Activated CD4-positive, alpha-beta T cell treated with anti-CD3 and anti-CD28 coated beads, Interleukin-2, amount 50 U/mL, for 24 hours (primary cell): ENCODE measurements around the gene PAQR6.

Experiments
- DNase-seq, 2 donors: peaks; one replicate each; pipeline ENCODE4 v3.0.0-alpha.2; 2020; ENCODE audit warnings: low read depth in 1 of 2, low spot score in 1 of 2

Gene PAQR6, protein sequence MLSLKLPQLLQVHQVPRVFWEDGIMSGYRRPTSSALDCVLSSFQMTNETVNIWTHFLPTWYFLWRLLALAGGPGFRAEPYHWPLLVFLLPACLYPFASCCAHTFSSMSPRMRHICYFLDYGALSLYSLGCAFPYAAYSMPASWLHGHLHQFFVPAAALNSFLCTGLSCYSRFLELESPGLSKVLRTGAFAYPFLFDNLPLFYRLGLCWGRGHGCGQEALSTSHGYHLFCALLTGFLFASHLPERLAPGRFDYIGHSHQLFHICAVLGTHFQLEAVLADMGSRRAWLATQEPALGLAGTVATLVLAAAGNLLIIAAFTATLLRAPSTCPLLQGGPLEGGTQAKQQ

DNA sequence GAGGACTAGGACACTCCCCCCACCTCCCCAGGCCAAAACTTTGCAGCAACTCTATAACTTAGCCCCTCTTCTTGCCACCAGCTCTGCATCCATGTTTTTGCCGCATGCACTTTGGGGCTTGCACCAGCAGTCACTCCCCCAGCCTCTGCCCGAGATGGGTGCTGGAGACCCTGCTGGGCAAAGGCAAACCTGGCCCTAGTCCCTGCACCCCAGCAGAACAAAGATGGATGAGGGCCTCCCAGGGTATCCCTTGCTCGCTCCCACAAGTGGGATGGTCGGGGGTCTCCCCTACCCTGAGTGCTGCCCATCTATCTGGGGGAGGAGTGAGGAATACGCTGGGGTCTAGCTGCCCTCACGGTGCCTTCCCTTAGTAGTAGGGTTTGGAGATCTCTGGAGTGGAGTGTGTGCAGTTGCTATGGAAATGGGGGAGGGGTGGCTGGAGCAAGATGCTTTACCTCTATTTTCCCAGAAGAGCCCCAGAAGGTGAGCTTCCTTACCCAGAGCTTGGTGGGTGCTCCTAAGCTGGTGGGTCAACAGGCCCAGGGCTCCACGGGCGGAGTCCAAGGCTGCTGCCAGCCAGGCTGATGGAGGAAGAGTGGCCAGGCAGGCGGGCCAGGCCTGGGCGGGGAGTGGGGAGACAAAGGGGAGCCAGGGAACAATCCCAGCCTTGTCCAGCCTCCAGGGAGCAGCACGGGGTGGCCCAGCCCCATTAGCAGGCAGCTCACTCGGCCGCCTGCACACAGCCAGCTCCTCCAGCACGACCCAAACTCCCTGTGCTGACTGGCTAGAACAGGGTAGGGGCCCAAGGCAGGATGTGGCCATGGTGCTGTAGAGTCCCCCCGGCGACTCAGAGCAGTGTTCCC lies at the start of gene PAQR6:
Gene PAQR6 (minus strand): TSS at position 597 of the 863 bp plus-strand sequence. CDS start 1,325 bp downstream, outside the sequence.
- no peak for DNase-seq

DNA sequence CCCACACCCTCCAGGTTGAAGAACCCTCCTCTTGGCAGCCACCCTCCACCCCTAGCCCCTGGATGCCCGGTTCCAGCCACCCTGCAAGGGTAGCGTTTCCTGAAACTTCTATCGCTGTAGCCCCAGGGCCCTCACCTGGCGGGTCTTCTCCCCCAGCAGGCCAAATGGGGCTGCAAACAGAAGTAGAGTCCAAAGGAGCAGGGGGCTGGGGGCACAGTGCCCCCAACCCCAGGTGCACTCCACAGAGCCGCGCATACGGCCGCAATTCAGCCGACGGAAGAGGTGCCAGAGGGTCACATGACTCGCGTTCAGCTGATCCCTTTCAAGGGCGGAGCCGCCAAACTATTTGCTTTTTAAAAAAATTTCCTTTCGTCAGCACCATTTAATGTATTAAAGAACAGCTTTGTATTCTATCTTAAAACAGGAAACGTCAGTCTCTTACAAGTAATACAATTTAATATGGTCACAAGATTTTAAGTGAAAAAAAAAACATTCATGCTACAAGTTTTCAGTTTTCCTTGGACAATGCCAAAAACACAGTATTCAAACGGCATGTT lies 47.6 kb upstream of the PAQR6 start, which contains the start of gene GLMP:
Gene GLMP (minus strand): TSS at position 289 of the 557 bp plus-strand sequence. CDS start 34 bp downstream, at position 255.
- peak in 1 of 2 donors; percentile 38 for DNase-seq

- no peak for DNase-seq
Measured at GRCh38 chr1:156293895-156294294, 46.0 kb upstream of the PAQR6 start.

GRCh38 chr1:156293098-156293434 lies 45.2 kb upstream of the PAQR6 start:
- no peak for DNase-seq

DNA sequence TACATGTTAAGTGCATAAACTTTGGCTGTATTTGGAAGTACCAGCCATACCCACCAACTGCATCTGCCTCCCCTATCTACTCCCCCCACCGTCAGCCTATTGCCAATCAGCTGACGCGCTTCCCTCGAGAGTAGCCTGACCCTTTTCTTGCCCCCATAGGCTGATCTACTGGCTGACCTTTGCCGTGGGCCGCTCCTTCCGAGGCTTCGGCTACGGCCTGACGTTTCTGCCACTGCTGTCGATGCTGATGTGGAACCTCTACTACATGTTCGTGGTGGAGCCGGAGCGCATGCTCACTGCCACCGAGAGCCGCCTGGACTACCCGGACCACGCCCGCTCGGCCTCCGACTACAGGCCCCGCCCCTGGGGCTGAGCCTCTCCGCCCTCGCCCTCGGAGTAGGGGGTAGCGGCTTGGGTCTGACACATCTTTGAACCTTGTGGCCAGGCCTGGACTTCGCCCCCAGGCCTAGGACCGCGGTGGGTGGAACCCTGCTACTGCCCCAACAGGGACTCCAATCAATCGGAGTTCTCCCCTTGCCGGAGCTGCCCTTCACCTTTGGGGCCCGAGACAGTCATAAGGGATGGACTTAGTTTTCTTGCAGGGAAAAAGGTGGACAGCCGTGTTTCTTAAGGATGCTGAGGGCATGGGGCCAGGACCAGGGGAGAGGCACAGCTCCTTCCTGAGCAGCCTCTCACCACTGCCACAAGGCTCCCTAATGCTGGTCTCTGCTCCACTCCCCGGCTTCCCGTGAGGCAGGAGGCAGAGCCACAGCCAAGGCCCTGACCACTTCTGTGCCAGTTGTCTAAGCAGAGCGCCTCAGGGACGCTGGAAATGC lies 43.6 kb upstream of the PAQR6 start:
- no peak for DNase-seq

- no peak for DNase-seq
Measured at GRCh38 chr1:156289857-156290256, 42.0 kb upstream of the PAQR6 start.

DNA sequence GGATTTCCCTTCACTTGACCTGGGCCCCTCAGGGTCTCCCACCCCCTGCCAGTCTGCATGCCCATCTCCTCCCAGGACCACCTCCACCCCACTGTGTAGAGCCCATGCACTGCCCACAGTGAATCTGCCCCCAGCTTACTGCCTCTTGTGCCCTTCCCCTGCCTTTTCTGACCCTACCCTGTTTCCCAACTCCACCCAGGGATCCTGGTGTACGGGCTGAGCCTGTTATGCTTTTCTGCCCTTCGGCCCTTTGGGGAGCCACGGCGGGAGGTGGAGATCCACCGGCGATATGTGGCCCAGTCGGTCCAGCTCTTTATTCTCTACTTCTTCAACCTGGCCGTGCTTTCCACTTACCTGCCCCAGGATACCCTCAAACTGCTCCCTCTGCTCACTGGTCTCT lies 38.2 kb upstream of the PAQR6 start:
- no peak for DNase-seq

DNA sequence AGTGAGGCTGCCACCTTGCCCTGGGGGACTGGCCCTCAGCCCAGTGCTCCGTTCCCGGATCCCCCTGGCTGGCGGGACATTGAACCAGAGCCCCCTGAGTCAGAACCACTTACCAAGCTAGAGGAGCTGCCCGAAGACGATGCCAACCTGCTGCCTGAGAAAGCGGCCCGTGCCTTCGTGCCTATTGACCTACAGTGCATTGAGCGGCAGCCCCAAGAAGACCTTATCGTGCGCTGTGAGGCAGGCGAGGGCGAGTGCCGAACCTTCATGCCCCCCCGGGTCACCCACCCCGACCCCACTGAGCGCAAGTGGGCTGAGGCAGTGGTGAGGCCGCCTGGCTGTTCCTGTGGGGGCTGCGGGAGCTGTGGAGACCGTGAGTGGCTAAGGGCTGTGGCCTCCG lies 37.6 kb upstream of the PAQR6 start:
- no peak for DNase-seq

DNA sequence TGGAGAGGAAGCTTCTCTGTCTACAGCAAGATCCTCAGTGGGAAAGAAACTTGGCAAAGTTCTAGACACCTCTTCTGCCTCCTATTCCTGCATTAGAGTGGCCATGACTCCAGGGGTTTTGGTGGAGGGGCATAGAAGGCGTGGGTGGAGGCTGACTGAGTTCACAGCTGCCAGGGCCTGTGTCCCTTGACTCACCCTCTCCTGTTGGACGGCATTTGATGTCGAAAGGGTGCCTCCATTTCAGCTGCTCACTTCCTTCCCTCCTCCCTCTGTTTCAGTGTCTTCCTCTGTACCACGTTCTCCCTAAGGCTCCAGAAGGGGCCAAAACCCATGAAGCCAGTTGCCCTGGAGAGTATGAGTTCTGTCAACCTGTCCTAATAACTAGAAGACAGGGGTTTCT lies 36.9 kb upstream of the PAQR6 start:
- no peak for DNase-seq

DNA sequence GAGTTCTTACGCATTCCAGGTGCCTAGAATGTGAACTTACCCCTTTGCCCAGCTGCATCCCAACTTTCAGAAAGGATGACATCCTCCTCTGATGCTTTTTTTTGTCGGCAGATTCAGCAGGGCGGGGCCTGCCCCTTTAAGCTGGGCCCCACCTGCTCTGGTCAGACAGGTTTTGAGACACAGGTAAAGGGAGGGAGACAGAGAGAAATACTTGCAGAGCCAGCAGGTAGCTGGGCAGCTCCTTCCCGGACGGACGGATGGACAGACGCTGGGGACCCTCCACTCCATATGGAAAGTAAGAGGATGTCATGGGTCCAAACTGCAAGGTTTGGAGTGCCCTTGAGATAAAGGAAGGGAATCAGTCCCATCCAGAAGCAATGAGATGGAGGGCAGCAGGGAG lies 36.3 kb upstream of the PAQR6 start, which contains the start of gene TMEM79:
Gene TMEM79 (plus strand): TSS at position 214 of the 400 bp plus-strand sequence. CDS start 902 bp downstream, outside the sequence.
- no peak for DNase-seq

DNA sequence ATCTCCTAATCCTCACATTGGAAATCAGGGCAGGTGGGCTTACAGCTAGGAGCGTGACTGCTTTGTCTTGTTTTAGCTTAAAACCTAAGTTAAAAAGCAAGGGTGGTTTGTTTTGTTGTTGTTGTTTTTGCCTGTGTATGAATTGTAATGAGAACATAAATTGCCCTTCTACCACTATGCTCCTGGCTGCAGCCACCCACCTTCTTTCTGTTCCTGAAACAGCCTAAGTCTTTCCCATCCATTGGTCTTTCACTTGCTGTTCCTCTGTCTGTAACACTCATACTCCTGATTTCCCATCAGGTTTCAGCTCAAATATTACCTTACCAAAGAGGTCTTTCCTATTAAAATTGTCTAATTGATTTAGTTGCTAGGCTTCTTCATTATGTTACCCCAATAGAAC lies 35.7 kb upstream of the PAQR6 start:
- DNase-seq: no peak

DNA sequence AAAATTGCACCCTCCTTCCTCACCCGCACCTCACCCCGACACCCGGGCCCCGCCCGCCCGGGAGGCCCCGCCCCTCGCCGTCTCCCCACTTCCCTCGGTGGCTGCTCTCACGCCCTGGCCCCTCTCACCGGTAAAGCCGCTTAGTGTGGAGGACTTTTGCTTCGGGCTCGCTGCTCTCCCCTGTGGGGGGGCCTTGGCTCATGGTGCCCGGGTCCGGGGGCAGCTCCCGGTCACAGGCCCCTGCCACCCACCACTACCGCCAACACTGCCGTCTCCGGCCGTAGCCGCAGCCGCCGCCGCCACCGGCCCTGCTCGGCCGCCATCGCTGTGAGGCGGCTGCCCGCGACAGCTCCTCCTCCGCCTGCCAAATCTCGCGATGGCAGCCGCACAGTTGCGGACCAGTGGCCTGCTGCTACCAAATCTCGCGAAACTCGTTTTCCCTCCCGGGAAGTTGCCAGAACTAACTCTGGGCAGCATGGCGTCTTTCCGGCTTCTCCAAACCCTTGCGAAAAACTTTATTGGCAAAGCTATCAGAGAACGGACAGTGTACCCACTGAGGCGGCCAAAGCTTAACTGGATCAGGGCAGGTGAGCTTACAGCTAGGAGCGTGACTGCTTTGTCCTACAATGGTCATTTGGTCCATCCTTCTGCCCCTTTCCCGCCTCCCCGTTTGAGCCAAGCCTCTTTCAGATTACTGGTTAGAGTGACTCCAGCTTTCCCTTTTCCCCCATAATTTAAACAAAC lies 34.8 kb upstream of the PAQR6 start, which contains the start of gene SMG5:
Gene SMG5 (minus strand): TSS at position 347 of the 744 bp plus-strand sequence. CDS start 145 bp downstream, at position 202.
- peak; percentile 85 to 95 for DNase-seq

- no peak for DNase-seq
Measured at GRCh38 chr1:156281693-156282478, 34.0 kb upstream of the PAQR6 start.

- DNase-seq: peak in 1 of 2 donors; percentile 37
Measured at GRCh38 chr1:156281281-156281680, 33.4 kb upstream of the PAQR6 start.

DNA sequence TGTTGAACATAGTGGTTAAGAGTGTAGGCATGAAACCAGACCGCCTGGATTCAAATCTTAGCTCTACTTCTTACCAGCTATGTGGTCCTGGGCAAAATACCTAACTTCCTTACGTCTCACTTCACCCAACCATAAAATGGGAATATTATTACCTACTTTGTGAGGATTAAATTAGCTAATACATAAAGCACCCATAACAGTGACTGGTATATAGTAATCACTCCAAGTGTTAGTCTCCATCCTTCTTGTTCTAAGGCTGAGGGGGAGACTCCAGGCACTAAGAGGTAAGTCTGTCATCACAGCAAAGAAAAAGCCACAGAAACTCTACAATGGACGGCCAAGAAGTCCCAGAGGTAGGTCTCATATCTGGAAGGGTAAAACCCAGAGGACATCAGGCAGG lies 32.0 kb upstream of the PAQR6 start:
- no peak for DNase-seq

GRCh38 chr1:156276966-156277381 lies 29.1 kb upstream of the PAQR6 start:
- no peak for DNase-seq

DNA sequence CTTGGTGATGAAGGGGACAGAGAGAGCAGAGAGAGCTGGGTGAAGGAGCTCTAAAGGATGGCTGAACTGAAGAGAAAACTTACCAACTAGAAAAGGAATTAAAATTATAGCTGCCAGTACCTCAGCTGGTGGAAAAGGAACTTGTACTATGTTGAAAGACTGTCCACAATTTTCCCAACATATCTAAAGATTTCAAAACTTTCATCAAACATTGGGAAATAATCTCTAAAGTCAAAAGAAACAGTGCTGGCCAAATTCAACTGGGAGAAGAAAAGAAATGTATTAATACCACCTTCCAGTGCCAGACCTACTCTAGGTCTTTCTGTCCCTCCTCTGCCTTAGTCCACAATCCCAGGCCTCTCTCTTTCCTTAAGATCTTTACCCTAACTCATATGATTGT lies 28.7 kb upstream of the PAQR6 start:
- no peak for DNase-seq

DNA sequence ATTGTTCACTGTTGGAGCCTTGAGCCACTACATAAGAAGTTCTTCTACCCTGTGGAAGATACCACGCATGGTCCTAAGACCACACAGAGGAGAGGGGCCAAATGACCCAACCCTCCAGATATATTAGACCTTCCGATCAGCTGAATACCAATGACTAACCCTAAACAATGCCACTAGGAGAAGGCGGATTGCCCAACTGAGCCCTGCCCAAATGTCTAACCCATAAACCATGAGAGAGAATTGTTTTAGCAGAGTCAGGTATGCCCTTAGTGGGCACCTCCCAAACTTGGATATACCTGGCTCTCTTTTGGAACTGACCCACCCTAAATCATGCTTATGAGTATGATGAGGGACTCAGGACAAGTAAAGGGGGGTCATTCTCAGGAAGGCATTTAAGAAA lies 22.5 kb upstream of the PAQR6 start:
- DNase-seq: no peak

GRCh38 chr1:156268336-156268735 lies 20.5 kb upstream of the PAQR6 start:
- no peak for DNase-seq
